IMR-90 (cell line): Measurements from ENCODE around the gene HAGH. TPM values are rescaled to one million over a fixed set of nuclear protein-coding genes. Genes with fewer than 3 reads are reported as not detected.

Source experiments
- ATAC-seq: fragments of 200-7000 bp; cut with Tn5 transposase; 2 replicates; pipeline ENCODE4 v1.9.1; 2020; ENCODE audit warnings: low read depth, mild to moderate bottlenecking, moderate library complexity
- BruUV-seq: library from RNA; stranded (reverse); fragments of 400-500 nt; replicated peaks from 2 replicates; lab custom pipeline; 2021; lab: Mats Ljungman, UMichigan
- CTCF ChIA-PET: fragments of 300-600 bp; formaldehyde crosslinking; extraction: SDS; loops from one replicate; lab custom pipeline; 2021; ENCODE audit warnings: antibody characterized with exemption; lab: Yijun Ruan, JAX
- POLR2A ChIA-PET: fragments of 300-600 bp; sonication (Branson Sonifier 250); formaldehyde crosslinking; loops from one replicate; lab custom pipeline; 2022; ENCODE audit warnings: antibody characterized with exemption; ENCODE audit not compliant: unreplicated experiment; lab: Charles Lee
- DNase-seq: peaks from one replicate; pipeline ENCODE4 v3.0.0; 2013
- H2AFZ ChIP-seq: replicated peaks from 2 replicates; pipeline ENCODE3; 2013; ENCODE audit warnings: low read length, mild to moderate bottlenecking; ENCODE audit not compliant: poor library complexity
- H2AK5ac ChIP-seq: 2 replicates; pipeline ENCODE4 v1.6.1; 2013; ENCODE audit warnings: low read depth, low read length, inconsistent platforms
- H2AK9ac ChIP-seq: replicated peaks from 2 replicates; pipeline ENCODE3; 2013; ENCODE audit warnings: mild to moderate bottlenecking, low read depth, low read length, moderate library complexity; ENCODE audit not compliant: poor library complexity
- H2BK120ac ChIP-seq: 2 replicates; pipeline ENCODE4 v1.6.1; 2013; ENCODE audit warnings: low read depth, low read length, inconsistent platforms
- H2BK15ac ChIP-seq: 3 replicates; pipeline ENCODE4 v1.6.1; 2013; ENCODE audit warnings: low read depth, low read length, inconsistent platforms
- H2BK20ac ChIP-seq: 2 replicates; pipeline ENCODE4 v1.6.1; 2013; ENCODE audit warnings: low read depth, mild to moderate bottlenecking, inconsistent platforms, low read length, moderate library complexity
- H2BK5ac ChIP-seq: 2 replicates; pipeline ENCODE4 v1.6.1; 2013; ENCODE audit warnings: mild to moderate bottlenecking, low read depth, low read length, inconsistent platforms; ENCODE audit not compliant: poor library complexity, severe bottlenecking
- H3K14ac ChIP-seq: replicated peaks from 2 replicates; pipeline ENCODE4 v1.6.1; 2013; ENCODE audit warnings: low read depth, low read length, inconsistent platforms
- H3K18ac ChIP-seq: 2 replicates; pipeline ENCODE4 v1.6.1; 2013; ENCODE audit warnings: low read depth, low read length, control low read depth
- H3K23ac ChIP-seq: 2 replicates; pipeline ENCODE4 v1.6.1; 2013; ENCODE audit warnings: low read depth, low read length, inconsistent platforms
- H3K27ac ChIP-seq: 2 replicates; pipeline ENCODE4 v1.5.1; 2013; ENCODE audit warnings: mild to moderate bottlenecking, control low read depth, low read length; ENCODE audit not compliant: insufficient read depth
- H3K27me3 ChIP-seq: 2 replicates; pipeline ENCODE4 v1.6.1; 2013; ENCODE audit warnings: low read length; ENCODE audit not compliant: control insufficient read depth, insufficient read depth
- H3K36me3 ChIP-seq: 2 replicates; pipeline ENCODE4 v1.6.1; 2013; ENCODE audit warnings: low read length, mixed read lengths; ENCODE audit not compliant: control insufficient read depth, insufficient read depth
- H3K4ac ChIP-seq: 2 replicates; pipeline ENCODE4 v1.6.1; 2013; ENCODE audit warnings: low read depth, low read length, inconsistent platforms
- H3K4me1 ChIP-seq: 2 replicates; pipeline ENCODE4 v1.6.1; 2013; ENCODE audit warnings: low read length, mixed read lengths; ENCODE audit not compliant: control insufficient read depth, insufficient read depth
- H3K4me2 ChIP-seq: 2 replicates; pipeline ENCODE4 v1.6.1; 2013; ENCODE audit warnings: low read depth, mild to moderate bottlenecking, control low read depth, low read length, moderate library complexity
- H3K4me3 ChIP-seq: 2 replicates; pipeline ENCODE4 v1.5.1; 2013; ENCODE audit warnings: low read depth, mild to moderate bottlenecking, control low read depth, low read length, moderate library complexity; ENCODE audit not compliant: insufficient read depth
- H3K56ac ChIP-seq: 2 replicates; pipeline ENCODE4 v1.6.1; 2013; ENCODE audit warnings: low read length, inconsistent platforms; ENCODE audit not compliant: insufficient read depth; ENCODE audit errors: extremely low read depth
- H3K79me1 ChIP-seq, 2 experiments: 2 replicates each; pipeline ENCODE4 v1.6.1; 2013; ENCODE audit warnings: low read length in 2 of 2, inconsistent platforms in 1 of 2, low read depth in 1 of 2
- H3K9ac ChIP-seq: 2 replicates; pipeline ENCODE4 v1.6.1; 2013; ENCODE audit warnings: low read depth, low read length, control low read depth
- H3K9me1 ChIP-seq: 2 replicates; pipeline ENCODE4 v1.6.1; 2013; ENCODE audit warnings: low read length, inconsistent platforms; ENCODE audit not compliant: insufficient read depth
- H3K9me3 ChIP-seq: 2 replicates; pipeline ENCODE4 v1.6.1; 2013; ENCODE audit warnings: low read length; ENCODE audit not compliant: control insufficient read depth, insufficient read depth
- H4K20me1 ChIP-seq: 2 replicates; pipeline ENCODE4 v1.6.1; 2013; ENCODE audit warnings: low read length, inconsistent platforms; ENCODE audit not compliant: insufficient read depth
- H4K5ac ChIP-seq: 2 replicates; pipeline ENCODE4 v1.6.1; 2013; ENCODE audit warnings: mild to moderate bottlenecking, low read depth, low read length, control low read depth
- H4K8ac ChIP-seq, 2 experiments: 2 replicates each; pipeline ENCODE4 v1.6.1; 2013; ENCODE audit warnings: low read depth in 2 of 2, low read length in 2 of 2, control low read depth in 1 of 2, inconsistent platforms in 1 of 2
- H4K91ac ChIP-seq: 2 replicates; pipeline ENCODE4 v1.6.1; 2013; ENCODE audit warnings: low read depth, low read length, inconsistent platforms; ENCODE audit not compliant: insufficient read depth
- BHLHE40 ChIP-seq: fragments of 150-350 bp; IDR thresholded peaks from 2 replicates; pipeline ENCODE4 v1.6.1; 2016; ENCODE audit warnings: mild to moderate bottlenecking, low read depth, low read length
- CEBPB ChIP-seq: IDR thresholded peaks from 2 replicates; pipeline ENCODE4 v1.6.1; 2012; ENCODE audit warnings: low read depth, low read length, improper control_type of control experiment
- CHD1 ChIP-seq: IDR thresholded peaks from 2 replicates; pipeline ENCODE4 v1.6.1; 2012; ENCODE audit warnings: low read depth, low read length, improper control_type of control experiment
- ELK1 ChIP-seq: fragments of 150-350 bp; IDR thresholded peaks from 2 replicates; pipeline ENCODE4 v1.6.1; 2016; ENCODE audit warnings: low read depth, mild to moderate bottlenecking, low read length, moderate library complexity, borderline replicate concordance
- FOS ChIP-seq: fragments of 150-350 bp; IDR thresholded peaks from 2 replicates; pipeline ENCODE4 v1.6.1; 2016; ENCODE audit warnings: low read depth, low read length
- MAFK ChIP-seq: IDR thresholded peaks from 2 replicates; pipeline ENCODE4 v1.6.1; 2012; ENCODE audit warnings: low read depth, low read length, improper control_type of control experiment
- MAZ ChIP-seq: IDR thresholded peaks from 2 replicates; pipeline ENCODE4 v1.6.1; 2012; ENCODE audit warnings: low read depth, mild to moderate bottlenecking, low read length, improper control_type of control experiment, moderate library complexity, borderline replicate concordance
- MXI1 ChIP-seq: IDR thresholded peaks from 2 replicates; pipeline ENCODE4 v1.6.1; 2012; ENCODE audit warnings: low read depth, mild to moderate bottlenecking, low read length, moderate library complexity, borderline replicate concordance
- NFE2L2 ChIP-seq: fragments of 150-350 bp; IDR thresholded peaks from 2 replicates; pipeline ENCODE4 v1.6.1; 2016; ENCODE audit warnings: low read depth, mild to moderate bottlenecking, low read length
- POLR2A ChIP-seq: IDR thresholded peaks from 2 replicates; pipeline ENCODE4 v1.6.1; 2012; ENCODE audit warnings: mild to moderate bottlenecking, low read depth, low read length
- RAD21 ChIP-seq: IDR thresholded peaks from 2 replicates; pipeline ENCODE4 v1.6.1; 2012; ENCODE audit warnings: low read length, improper control_type of control experiment
- RCOR1 ChIP-seq: IDR thresholded peaks from 2 replicates; pipeline ENCODE4 v1.6.1; 2012; ENCODE audit warnings: mild to moderate bottlenecking, low read length, improper control_type of control experiment; ENCODE audit not compliant: insufficient replicate concordance
- RFX5 ChIP-seq: IDR thresholded peaks from 2 replicates; pipeline ENCODE4 v1.8.0; 2012; ENCODE audit warnings: low read depth, mild to moderate bottlenecking, low read length, moderate library complexity
- SMC3 ChIP-seq: fragments of 150-350 bp; IDR thresholded peaks from 2 replicates; pipeline ENCODE4 v1.6.1; 2016; ENCODE audit warnings: low read depth, mild to moderate bottlenecking, antibody characterized with exemption, low read length, moderate library complexity
- WGBS, 2 experiments: methylation state at CpG; one replicate each; pipeline versions ENCODE4 v1.1.5 to v1.1.7; 2013; ENCODE audit warnings: missing lambda C conversion rate in 2 of 2; ENCODE audit not compliant: insufficient read length in 1 of 2; ENCODE audit errors: extremely low coverage in 2 of 2; 5-methylcytosine and 5-hydroxymethylcytosine counted together
- dilution Hi-C: fragments of 300-500 bp; cut with HindIII; formaldehyde crosslinking; loops from one replicate; pipeline ENCODE4 v1.14.3; 2018; ENCODE audit warnings: low sequenced_read_pairs; ENCODE audit not compliant: unreplicated experiment
- in situ Hi-C: fragments of 300-500 bp; cut with MboI; formaldehyde crosslinking; loops from 3 replicates; pipeline ENCODE4 v1.14.3; 2019; ENCODE audit warnings: low sequenced_read_pairs, inconsistent platforms, mixed read lengths
- intact Hi-C: fragments of 100-400 bp; cut with micrococcal nuclease; formaldehyde crosslinking; loops from 2 replicates; pipeline ENCODE4 v1.10.0; 2022
- polyA plus RNA-seq, 3 experiments: library from polyadenylated mRNA; depleted of rRNA; stranded (reverse); fragments of >200 nt; gene quantifications; 2 replicates each; pipeline ENCODE4 v1.2.3, GENCODE V29; 2012; ENCODE audit warnings: low replicate concordance in 1 of 3
- total RNA-seq: library from RNA; depleted of rRNA; stranded (reverse); fragments of >200 nt; gene quantifications from 2 replicates; pipeline ENCODE4 v1.2.3, GENCODE V29; 2012
- TF ChIP-seq, protein P1 (sequence below): fragments of 150-350 bp; IDR thresholded peaks from 2 replicates; pipeline ENCODE4 v1.6.1; 2017; ENCODE audit warnings: mild to moderate bottlenecking, antibody characterized with exemption, low read length, low read depth

Gene HAGH
- total and polyA plus RNA-seq, 2 of the 4 experiments (the other 2 are of a cell fraction), result 30.8 to 52.2 TPM

GRCh38 chr16:1791943-1792812 is 34.4 kb downstream of the HAGH start:
- H3K79me1 ChIP-seq, result peaks cover 0 to 7% of the 10 kb centered on the region in 2 experiments; a peak in 1 of 4 replicates
- ATAC-seq, result no peak
- H3K4me1 ChIP-seq, result no peaks in the 10 kb centered on the region
- no peak overlapping the region for H3K4me2 ChIP-seq
- no peak overlapping the region for H4K8ac ChIP-seq
- H2BK120ac ChIP-seq, result no peak overlapping the region
- 86% methylated on average over 27 of the region's 59 CpGs; no CpG with 5 or more reads in 1 of the 2 experiments for WGBS, 2 experiments
- H2BK20ac ChIP-seq, result no peak overlapping the region
- intact Hi-C loops (no loop called here), dilution Hi-C loops (no loop called here), in situ Hi-C loops (no loop called here)
- DNase-seq, result no peak
- H3K27ac ChIP-seq, result no peak overlapping the region
- H4K5ac ChIP-seq, result no peak overlapping the region
- H3K9me3 ChIP-seq, result peaks cover 2% of the 10 kb centered on the region; the same call in 1 of the 2 replicates
- H3K18ac ChIP-seq, result no peak overlapping the region
- H3K9me1 ChIP-seq, result 0 out of 2 replicates have a peak, but pooled peaks cover 2% of the 10 kb centered on the region
- H4K20me1 ChIP-seq, result peaks cover 6% of the 10 kb centered on the region
- H2BK15ac ChIP-seq, result no peak overlapping the region
- no peak overlapping the region for H3K23ac ChIP-seq
- H2AK9ac ChIP-seq, result no peak overlapping the region
- no peak overlapping the region for H2AK5ac ChIP-seq
- no peak overlapping the region for H3K4ac ChIP-seq
- CTCF ChIA-PET, result no interaction called here
- peaks cover 27% of the 10 kb centered on the region for H3K36me3 ChIP-seq
- no peak overlapping the region for H3K56ac ChIP-seq
- POLR2A ChIA-PET, result no interaction called here
- no peak overlapping the region for H2BK5ac ChIP-seq
- H3K14ac ChIP-seq, result no peak overlapping the region
- H2AFZ ChIP-seq, result no peak overlapping the region
- BruUV-seq, result no TSS peak
- H4K91ac ChIP-seq, result no peak overlapping the region
- H3K27me3 ChIP-seq, result no peaks in the 10 kb centered on the region
- H3K4me3 ChIP-seq, result no peak overlapping the region
- H3K9ac ChIP-seq, result no peak overlapping the region
- TF ChIP-seq MAFK (no peak), MAZ (no peak), CEBPB (no peak), POLR2A (no peak), BHLHE40 (no peak), CHD1 (no peak), FOS (no peak), NFE2L2 (no peak), ELK1 (no peak), SMC3 (no peak), RCOR1 (no peak), MXI1 (no peak), RAD21 (no peak), RFX5 (no peak)
- TF ChIP-seq, protein P1, sequence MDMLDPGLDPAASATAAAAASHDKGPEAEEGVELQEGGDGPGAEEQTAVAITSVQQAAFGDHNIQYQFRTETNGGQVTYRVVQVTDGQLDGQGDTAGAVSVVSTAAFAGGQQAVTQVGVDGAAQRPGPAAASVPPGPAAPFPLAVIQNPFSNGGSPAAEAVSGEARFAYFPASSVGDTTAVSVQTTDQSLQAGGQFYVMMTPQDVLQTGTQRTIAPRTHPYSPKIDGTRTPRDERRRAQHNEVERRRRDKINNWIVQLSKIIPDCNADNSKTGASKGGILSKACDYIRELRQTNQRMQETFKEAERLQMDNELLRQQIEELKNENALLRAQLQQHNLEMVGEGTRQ, result no peak
